ENCODE measurements around the gene WDR18.

Gene WDR18

GRCh38 chr19:1009041-1009980 lies 25.2 kb downstream of the WDR18 start:
- no peak for DNase-seq
- H3K27me3 ChIP-seq (replicated peaks), result no peaks in the 10 kb centered on the region
- in situ Hi-C loops (cut with HindIII; ENCODE audit: low pct_ligation_motif_present, low sequenced_read_pairs), result no loop called here
- no peak for TF ChIP-seq CTCF (IDR thresholded peaks at IDR 0.05; ENCODE audit: low read depth, low read length, missing control alignments)
- H3K4me3 ChIP-seq (ENCODE audit: low read depth, low read length), result no peak overlapping the region
- no peak overlapping the region for H3K27ac ChIP-seq
- H3K36me3 ChIP-seq (replicated peaks), result peaks cover 33% of the 10 kb centered on the region

- Histone ChIP-seq H3K27ac (no peak overlapping the region), H3K27me3 (replicated peaks) (no peaks in the 10 kb centered on the region), H3K4me3 (ENCODE audit: low read depth, low read length) (no peak overlapping the region), H3K36me3 (replicated peaks) (peaks cover 33% of the 10 kb centered on the region)
- TF ChIP-seq CTCF (IDR thresholded peaks at IDR 0.05; ENCODE audit: low read depth, low read length, missing control alignments), result no peak
- in situ Hi-C loops (cut with HindIII; ENCODE audit: low pct_ligation_motif_present, low sequenced_read_pairs), result no loop called here
- no peak for DNase-seq
Observed at GRCh38 chr19:1009981-1010538, 25.9 kb downstream of the WDR18 start.

GRCh38 chr19:1010586-1011510 lies 26.7 kb downstream of the WDR18 start:
- no peak overlapping the region for H3K27ac ChIP-seq
- TF ChIP-seq CTCF (IDR thresholded peaks at IDR 0.05; ENCODE audit: low read depth, low read length, missing control alignments), result no peak
- in situ Hi-C loops (cut with HindIII; ENCODE audit: low pct_ligation_motif_present, low sequenced_read_pairs), result no loop called here
- DNase-seq, result no peak
- no peaks in the 10 kb centered on the region for H3K27me3 ChIP-seq (replicated peaks)
- peaks cover 33% of the 10 kb centered on the region for H3K36me3 ChIP-seq (replicated peaks)
- no peak overlapping the region for H3K4me3 ChIP-seq (ENCODE audit: low read depth, low read length)

- in situ Hi-C loops (cut with HindIII; ENCODE audit: low pct_ligation_motif_present, low sequenced_read_pairs), result no loop called here
- Histone ChIP-seq H3K27me3 (replicated peaks) (no peaks in the 10 kb centered on the region), H3K27ac (no peak overlapping the region), H3K36me3 (replicated peaks) (peaks cover 33% of the 10 kb centered on the region), H3K4me3 (ENCODE audit: low read depth, low read length) (no peak overlapping the region)
- no peak for TF ChIP-seq CTCF (IDR thresholded peaks at IDR 0.05; ENCODE audit: low read depth, low read length, missing control alignments)
- no peak for DNase-seq
Observed at GRCh38 chr19:1011831-1012333, 27.7 kb downstream of the WDR18 start.

GRCh38 chr19:1012334-1012733 lies 28.2 kb downstream of the WDR18 start:
- no peak overlapping the region for H3K4me3 ChIP-seq (ENCODE audit: low read depth, low read length)
- no peaks in the 10 kb centered on the region for H3K27me3 ChIP-seq (replicated peaks)
- TF ChIP-seq CTCF (IDR thresholded peaks at IDR 0.05; ENCODE audit: low read depth, low read length, missing control alignments), result no peak
- peaks cover 33% of the 10 kb centered on the region for H3K36me3 ChIP-seq (replicated peaks)
- in situ Hi-C loops (cut with HindIII; ENCODE audit: low pct_ligation_motif_present, low sequenced_read_pairs), result no loop called here
- DNase-seq, result no peak
- no peak overlapping the region for H3K27ac ChIP-seq
